Upper lobe of left lung (tissue), 6 donors: Measurements from ENCODE around the gene NSG2. TPM values are rescaled to one million over a fixed set of nuclear protein-coding genes. Genes with fewer than 3 reads are reported as not detected.

Experiments used
- ATAC-seq, 2 donors: fragments of 200-7000 bp; cut with Tn5 transposase; one replicate each; pipeline ENCODE4 v1.9.1; 2022; ENCODE audit warnings: mild to moderate bottlenecking in 2 of 2, moderate library complexity in 2 of 2; ENCODE audit not compliant: low FRiP score in 2 of 2
- DNase-seq, 2 donors: peaks; one replicate each; pipeline ENCODE4 v3.0.0-alpha.2; 2019 to 2020
- H3K27ac ChIP-seq, 4 donors: fragments of 200-600 bp; sonication (generic); one replicate each; pipeline ENCODE4 v1.5.1; 2016 to 2019
- H3K27me3 ChIP-seq, 4 donors: fragments of 200-600 bp; sonication (generic); one replicate each; pipeline ENCODE4 v1.5.1; 2017 to 2019
- H3K36me3 ChIP-seq, 4 donors: fragments of 200-600 bp; sonication (generic); one replicate each; pipeline ENCODE4 v1.5.1; 2016 to 2019
- H3K4me1 ChIP-seq, 4 donors: fragments of 200-600 bp; sonication (generic); one replicate each; pipeline ENCODE4 v1.5.1; 2018 to 2019
- H3K4me3 ChIP-seq, 4 donors: fragments of 200-600 bp; sonication (generic); one replicate each; pipeline ENCODE4 v1.5.1; 2017 to 2019; ENCODE audit warnings: mild to moderate bottlenecking in 2 of 4, moderate library complexity in 1 of 4
- H3K9me3 ChIP-seq, 4 donors: fragments of 200-600 bp; sonication (generic); one replicate each; pipeline ENCODE4 v1.5.1; 2018 to 2019
- EP300 ChIP-seq, 4 donors: sonication (generic); formaldehyde crosslinking; IDR thresholded peaks; one replicate each; pipeline ENCODE4 v1.5.1; 2017; ENCODE audit warnings: antibody characterized with exemption in 4 of 4, control low read depth in 2 of 4
- POLR2A ChIP-seq, 4 donors: fragments of 450-650 bp; IDR thresholded peaks; one replicate each; pipeline ENCODE4 v1.5.1; 2016 to 2017; ENCODE audit warnings: antibody characterized with exemption in 4 of 4, mild to moderate bottlenecking in 2 of 4
- POLR2AphosphoS5 ChIP-seq, 2 donors: sonication (generic); formaldehyde crosslinking; IDR thresholded peaks; one replicate each; pipeline ENCODE4 v1.5.1; 2017; ENCODE audit warnings: antibody characterized with exemption in 2 of 2
- WGBS, 2 donors: methylation state at CpG; one replicate each; pipeline ENCODE4 v1.1.5; 2017 to 2018; 5-methylcytosine and 5-hydroxymethylcytosine counted together
- total RNA-seq, 6 donors: library from RNA; depleted of rRNA in 4 of 6; stranded (reverse); fragments of >200 nt in 4 of 6; gene quantifications; one replicate each; pipeline versions ENCODE4 v1.1.0 to v1.2.1, GENCODE V29; 2016 to 2021
- TF ChIP-seq, protein P1 (sequence below), 6 experiments: fragments of 450-650 bp in 4 of 6; fragments of 200-600 bp in 2 of 6; sonication (generic) in 2 of 6; IDR thresholded peaks; one replicate each; pipeline ENCODE4 v1.5.1; 2016 to 2019; ENCODE audit warnings: antibody characterized with exemption in 6 of 6
- donor health status: DM: no; HTN: no; CAD: no; lungs with moderate emphysema.
- donor health status: DM: no; HTN: yes; CAD: no; lungs with severe emphysema.

Gene NSG2
- total RNA-seq, 6 donors from 2014 or later = 0.09 to 2.3 (median 0.13) TPM; not detected in 2

DNA sequence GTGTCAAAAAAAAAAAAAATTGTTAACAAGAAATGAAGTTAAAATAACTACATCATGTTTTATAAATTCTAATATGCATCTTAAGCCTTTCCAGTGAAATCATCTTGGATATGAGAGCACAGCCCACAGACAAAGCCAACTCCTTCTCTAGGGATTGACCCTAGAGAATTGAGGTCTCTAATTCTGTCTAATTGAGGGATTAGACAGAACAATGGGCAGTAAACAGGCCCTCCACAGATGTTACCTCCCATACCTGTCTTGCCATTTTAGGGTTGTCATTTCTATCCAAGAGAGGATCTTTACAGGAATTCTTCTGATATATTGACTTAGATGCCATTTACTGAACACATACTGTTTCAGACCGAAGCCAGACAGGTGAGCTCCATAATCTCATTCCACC, 42.3 kb downstream of the NSG2 start:
- H3K9me3 ChIP-seq = no peaks in the 10 kb centered on the region
- H3K36me3 ChIP-seq = no peaks in the 10 kb centered on the region
- H3K27ac ChIP-seq = no peak overlapping the region
- H3K4me1 ChIP-seq = no peaks in the 10 kb centered on the region
- TF ChIP-seq POLR2A (IDR thresholded peaks at IDR 0.05) (no peak), EP300 (IDR thresholded peaks at IDR 0.05) (no peak), POLR2AphosphoS5 (IDR thresholded peaks at IDR 0.05) (no peak)
- TF ChIP-seq, protein P1, sequence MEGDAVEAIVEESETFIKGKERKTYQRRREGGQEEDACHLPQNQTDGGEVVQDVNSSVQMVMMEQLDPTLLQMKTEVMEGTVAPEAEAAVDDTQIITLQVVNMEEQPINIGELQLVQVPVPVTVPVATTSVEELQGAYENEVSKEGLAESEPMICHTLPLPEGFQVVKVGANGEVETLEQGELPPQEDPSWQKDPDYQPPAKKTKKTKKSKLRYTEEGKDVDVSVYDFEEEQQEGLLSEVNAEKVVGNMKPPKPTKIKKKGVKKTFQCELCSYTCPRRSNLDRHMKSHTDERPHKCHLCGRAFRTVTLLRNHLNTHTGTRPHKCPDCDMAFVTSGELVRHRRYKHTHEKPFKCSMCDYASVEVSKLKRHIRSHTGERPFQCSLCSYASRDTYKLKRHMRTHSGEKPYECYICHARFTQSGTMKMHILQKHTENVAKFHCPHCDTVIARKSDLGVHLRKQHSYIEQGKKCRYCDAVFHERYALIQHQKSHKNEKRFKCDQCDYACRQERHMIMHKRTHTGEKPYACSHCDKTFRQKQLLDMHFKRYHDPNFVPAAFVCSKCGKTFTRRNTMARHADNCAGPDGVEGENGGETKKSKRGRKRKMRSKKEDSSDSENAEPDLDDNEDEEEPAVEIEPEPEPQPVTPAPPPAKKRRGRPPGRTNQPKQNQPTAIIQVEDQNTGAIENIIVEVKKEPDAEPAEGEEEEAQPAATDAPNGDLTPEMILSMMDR (IDR thresholded peaks at IDR 0.05) = no peak
- ATAC-seq (no peak), DNase-seq (no peak)
- WGBS, 2 donors = 91 to 100% methylated on average over 1 of the region's 1 CpG
- H3K27me3 ChIP-seq = no peaks in the 10 kb centered on the region
- H3K4me3 ChIP-seq = no peak overlapping the region

DNA sequence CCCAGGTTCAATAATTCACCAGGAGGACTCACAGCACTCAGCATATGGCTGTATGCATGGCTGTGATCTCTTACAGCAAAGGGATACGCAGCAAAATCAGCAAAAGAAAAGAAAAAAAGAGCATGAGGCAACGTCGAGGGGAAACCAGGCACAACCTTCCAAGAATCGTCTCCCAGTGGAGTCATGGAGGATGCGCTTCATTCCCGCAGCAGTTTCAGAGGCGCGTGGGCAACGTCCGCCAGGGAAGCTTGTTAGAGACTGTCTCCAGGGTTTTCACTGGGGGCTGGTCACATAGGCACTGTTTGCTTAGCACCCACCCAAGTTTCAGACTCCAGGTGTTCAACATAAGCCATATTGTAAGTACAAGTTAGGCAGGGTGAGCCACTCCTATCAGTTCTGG, 44.6 kb downstream of the NSG2 start:
- no peak for DNase-seq
- 84 to 87% methylated on average over 10 of the region's 10 CpGs for WGBS, 2 donors
- no peak overlapping the region for H3K27ac ChIP-seq
- ATAC-seq = no peak
- no peaks in the 10 kb centered on the region for H3K4me1 ChIP-seq
- no peaks in the 10 kb centered on the region for H3K9me3 ChIP-seq
- H3K27me3 ChIP-seq = no peaks in the 10 kb centered on the region
- no peaks in the 10 kb centered on the region for H3K36me3 ChIP-seq
- no peak overlapping the region for H3K4me3 ChIP-seq
- TF ChIP-seq POLR2A (IDR thresholded peaks at IDR 0.05) (no peak), EP300 (IDR thresholded peaks at IDR 0.05) (no peak), POLR2AphosphoS5 (IDR thresholded peaks at IDR 0.05) (no peak)
- TF ChIP-seq, protein P1 (IDR thresholded peaks at IDR 0.05) = no peak

DNA sequence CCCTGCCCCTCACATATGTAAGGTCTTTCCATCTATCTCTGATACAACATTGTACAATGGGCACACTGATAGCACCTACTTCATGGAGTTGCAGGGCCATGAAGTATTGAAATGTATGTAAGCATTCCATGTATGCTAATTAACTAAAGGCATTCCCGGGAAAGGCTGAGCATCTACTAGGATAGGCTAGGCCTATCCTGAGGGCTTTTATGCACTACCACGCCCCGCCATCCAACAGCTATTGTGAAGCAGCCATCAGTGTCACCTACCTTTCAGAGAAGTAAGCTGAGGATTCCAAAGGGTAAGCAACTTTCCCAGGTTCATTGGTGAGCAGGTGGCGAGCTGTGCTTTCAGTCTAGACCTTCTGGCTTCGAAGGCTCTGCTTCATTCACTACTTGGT, 47.6 kb downstream of the NSG2 start:
- Histone ChIP-seq H3K27ac (no peak overlapping the region), H3K9me3 (no peaks in the 10 kb centered on the region)
- WGBS, 2 donors = 83 to 84% methylated on average over 5 of the region's 5 CpGs

DNA sequence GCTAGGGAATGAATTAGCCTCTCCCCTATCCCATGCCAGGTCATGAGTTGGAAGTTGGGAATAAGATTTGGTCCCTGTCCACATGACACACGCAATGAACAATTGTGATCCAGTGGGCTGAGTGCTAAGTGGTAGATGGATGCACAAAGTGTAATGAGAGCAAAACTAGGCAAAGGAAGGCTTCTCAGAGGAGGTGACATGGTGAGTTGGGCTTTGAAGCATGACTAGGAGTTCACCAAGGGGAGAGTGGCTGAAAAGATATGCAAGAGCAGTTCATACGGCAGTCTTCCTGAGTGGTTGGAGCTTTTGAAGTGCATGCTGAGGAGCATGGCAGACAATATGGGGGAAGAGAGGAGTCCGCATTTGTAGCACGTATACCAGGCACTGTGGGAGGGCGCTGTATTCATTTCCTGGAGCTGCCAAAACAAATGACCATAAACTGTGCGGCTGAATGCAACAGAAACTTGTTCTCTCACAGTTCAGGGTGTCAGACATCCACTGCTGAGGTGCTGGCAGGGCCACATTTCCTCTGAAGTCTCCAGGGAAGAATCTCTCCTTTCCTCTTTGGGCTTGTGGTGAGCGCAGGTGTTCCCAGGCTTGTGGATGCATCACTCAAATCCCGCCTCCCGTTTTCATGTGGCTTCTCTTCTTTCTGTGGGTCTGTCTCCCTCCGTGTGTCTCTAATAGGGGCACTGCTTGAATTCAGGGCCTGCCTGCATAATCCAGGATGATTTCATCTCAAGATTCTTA, 49.5 kb downstream of the NSG2 start:
- WGBS, 2 donors = 73 to 77% methylated on average over 9 to 10 of the region's 10 CpGs
- H3K36me3 ChIP-seq = no peaks in the 10 kb centered on the region
- TF ChIP-seq, protein P1 (IDR thresholded peaks at IDR 0.05) = no peak
- TF ChIP-seq EP300 (IDR thresholded peaks at IDR 0.05) = no peak
- H3K27ac ChIP-seq = no peak overlapping the region
- ATAC-seq = no peak
- no peaks in the 10 kb centered on the region for H3K9me3 ChIP-seq
- no peaks in the 10 kb centered on the region for H3K27me3 ChIP-seq
- no peak overlapping the region for H3K4me3 ChIP-seq
- H3K4me1 ChIP-seq = no peaks in the 10 kb centered on the region
- DNase-seq = no peak

More for the DNA sequence above, 47.6 kb downstream of the NSG2 start:
- H3K27me3 ChIP-seq = no peaks in the 10 kb centered on the region
- no peak for TF ChIP-seq EP300 (IDR thresholded peaks at IDR 0.05)
- no peak for TF ChIP-seq POLR2AphosphoS5 (IDR thresholded peaks at IDR 0.05)
- TF ChIP-seq POLR2A (IDR thresholded peaks at IDR 0.05) = no peak
- TF ChIP-seq, protein P1 (IDR thresholded peaks at IDR 0.05) = no peak
- H3K4me3 ChIP-seq = no peak overlapping the region
- DNase-seq (no peak), ATAC-seq (no peak)
- no peaks in the 10 kb centered on the region for H3K4me1 ChIP-seq
- no peaks in the 10 kb centered on the region for H3K36me3 ChIP-seq

- H3K4me1 ChIP-seq = no peaks in the 10 kb centered on the region
- ATAC-seq (no peak), DNase-seq (no peak)
- no peak overlapping the region for H3K4me3 ChIP-seq
- H3K9me3 ChIP-seq = no peaks in the 10 kb centered on the region
- no peak overlapping the region for H3K27ac ChIP-seq
- H3K36me3 ChIP-seq = no peaks in the 10 kb centered on the region
- TF ChIP-seq EP300 (IDR thresholded peaks at IDR 0.05) = no peak
- TF ChIP-seq, protein P1 (IDR thresholded peaks at IDR 0.05) = no peak
- TF ChIP-seq POLR2AphosphoS5 (IDR thresholded peaks at IDR 0.05) = no peak
- no peak for TF ChIP-seq POLR2A (IDR thresholded peaks at IDR 0.05)
- H3K27me3 ChIP-seq = no peaks in the 10 kb centered on the region
- WGBS, 2 donors = 69 to 70% methylated on average over 6 of the region's 6 CpGs
These were observed 51.1 kb downstream of the NSG2 start for GRCh38 chr5:174096619-174097018.
